Posterior cingulate gyrus (tissue), 11 donors: ENCODE measurements around the gene ACAD10.

Experiments
- DNase-seq, 10 donors: peaks; one replicate each; pipeline versions ENCODE4 v3.0.0 to v3.0.0-alpha.2; 2020 to 2021; ENCODE audit warnings: mixed read lengths in 3 of 10
- intact Hi-C: fragments of 100-400 bp; cut with DNase I; formaldehyde crosslinking; loops from one replicate; pipeline ENCODE4 v1.15.1; 2023

The ACAD10 gene

DNA sequence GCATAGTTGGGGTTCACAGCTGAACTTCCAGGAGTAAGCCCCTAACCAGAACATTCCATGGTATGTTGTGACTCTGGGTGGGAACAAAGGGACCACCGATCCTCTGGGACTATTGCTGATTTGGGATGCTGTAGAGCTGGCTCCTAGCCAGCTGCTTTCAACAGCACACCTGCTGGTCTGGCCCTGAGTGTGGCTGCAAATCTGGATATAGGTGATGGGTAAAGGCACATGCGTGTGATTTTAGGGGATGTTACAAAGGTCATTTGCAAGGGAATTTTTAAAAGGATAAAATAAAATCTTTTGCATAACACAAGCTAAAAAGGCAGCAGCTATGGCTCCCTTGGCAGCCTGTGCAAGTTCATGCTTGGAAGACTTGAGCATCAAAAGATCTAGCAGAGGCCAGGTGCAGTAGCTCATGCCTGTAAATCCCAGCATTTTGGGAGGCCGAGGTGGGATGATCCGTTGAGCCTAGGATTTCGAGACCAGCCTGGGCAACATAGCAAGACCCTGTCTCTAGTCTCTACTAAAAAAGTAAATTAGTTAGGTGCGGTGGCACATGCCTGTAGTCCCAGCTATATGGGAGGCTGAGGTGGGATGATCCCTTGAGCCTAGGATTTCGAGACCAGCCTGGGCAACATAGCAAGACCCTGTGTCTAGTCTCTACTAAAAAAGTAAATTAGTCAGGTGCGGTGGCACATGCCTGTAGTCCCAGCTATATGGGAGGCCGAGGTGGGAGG, 82.5 kb downstream of the ACAD10 start:
- DNase-seq = peak in 1 of 10 donors; percentile 26
- intact Hi-C loops = no loop called here

DNA sequence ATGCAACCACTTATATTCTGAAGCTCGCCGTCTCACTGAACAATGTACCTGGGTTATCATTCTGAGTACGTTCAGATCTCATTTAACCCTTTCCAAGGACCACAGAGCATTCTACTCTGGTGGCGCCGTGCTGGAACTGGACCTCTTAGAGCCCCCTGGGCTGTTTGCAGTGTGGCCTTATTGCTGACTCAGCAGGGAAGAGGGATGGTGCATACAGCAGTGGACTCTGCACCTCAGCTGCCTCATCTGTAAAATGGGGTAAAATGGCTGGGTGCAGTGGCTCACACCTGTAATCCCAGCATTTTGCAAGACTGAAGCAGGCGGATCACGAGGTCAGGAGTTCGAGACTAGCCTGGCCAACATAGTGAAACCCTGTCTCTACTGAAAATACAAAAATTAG, 83.7 kb downstream of the ACAD10 start:
- DNase-seq = peak in 1 of 10 donors; percentile 40
- intact Hi-C loops = no loop called here

DNA sequence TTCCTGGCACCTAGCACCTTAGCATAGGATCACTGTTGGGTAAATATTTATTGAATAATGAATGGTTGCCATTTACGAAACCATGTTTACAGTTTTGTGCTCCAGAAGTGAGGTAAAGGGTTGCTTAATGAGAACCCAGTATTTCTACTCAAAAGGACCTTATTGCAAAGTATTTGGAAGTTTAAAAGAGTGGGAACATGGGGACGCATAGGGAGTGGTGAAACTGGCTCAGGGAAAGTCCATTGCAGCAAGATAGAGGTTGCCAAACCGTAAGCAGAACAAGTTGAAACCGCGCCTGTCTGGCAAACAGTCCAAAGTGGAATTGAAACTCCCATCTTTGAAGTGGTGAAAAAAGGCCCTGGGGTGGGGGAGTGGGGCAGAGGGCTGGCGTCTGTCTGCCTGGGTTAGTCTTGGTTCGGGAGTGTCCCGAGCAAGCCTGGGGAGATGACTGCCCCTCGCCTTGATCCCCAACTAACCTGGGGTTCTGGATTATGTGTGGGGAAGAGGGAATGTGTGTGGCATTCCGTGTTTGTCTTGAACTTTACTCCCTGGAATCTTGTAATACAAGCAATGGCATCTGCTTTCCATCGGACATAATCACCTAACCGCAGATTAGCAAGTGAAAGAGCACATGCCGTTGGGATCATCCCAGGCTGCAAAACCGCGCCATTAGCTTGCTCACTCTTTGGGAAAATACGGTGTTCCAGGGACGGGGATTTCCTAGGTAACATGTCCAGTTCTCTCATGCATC, 88.1 kb downstream of the ACAD10 start:
- peak in 1 of 10 donors; percentile 66 for DNase-seq

DNA sequence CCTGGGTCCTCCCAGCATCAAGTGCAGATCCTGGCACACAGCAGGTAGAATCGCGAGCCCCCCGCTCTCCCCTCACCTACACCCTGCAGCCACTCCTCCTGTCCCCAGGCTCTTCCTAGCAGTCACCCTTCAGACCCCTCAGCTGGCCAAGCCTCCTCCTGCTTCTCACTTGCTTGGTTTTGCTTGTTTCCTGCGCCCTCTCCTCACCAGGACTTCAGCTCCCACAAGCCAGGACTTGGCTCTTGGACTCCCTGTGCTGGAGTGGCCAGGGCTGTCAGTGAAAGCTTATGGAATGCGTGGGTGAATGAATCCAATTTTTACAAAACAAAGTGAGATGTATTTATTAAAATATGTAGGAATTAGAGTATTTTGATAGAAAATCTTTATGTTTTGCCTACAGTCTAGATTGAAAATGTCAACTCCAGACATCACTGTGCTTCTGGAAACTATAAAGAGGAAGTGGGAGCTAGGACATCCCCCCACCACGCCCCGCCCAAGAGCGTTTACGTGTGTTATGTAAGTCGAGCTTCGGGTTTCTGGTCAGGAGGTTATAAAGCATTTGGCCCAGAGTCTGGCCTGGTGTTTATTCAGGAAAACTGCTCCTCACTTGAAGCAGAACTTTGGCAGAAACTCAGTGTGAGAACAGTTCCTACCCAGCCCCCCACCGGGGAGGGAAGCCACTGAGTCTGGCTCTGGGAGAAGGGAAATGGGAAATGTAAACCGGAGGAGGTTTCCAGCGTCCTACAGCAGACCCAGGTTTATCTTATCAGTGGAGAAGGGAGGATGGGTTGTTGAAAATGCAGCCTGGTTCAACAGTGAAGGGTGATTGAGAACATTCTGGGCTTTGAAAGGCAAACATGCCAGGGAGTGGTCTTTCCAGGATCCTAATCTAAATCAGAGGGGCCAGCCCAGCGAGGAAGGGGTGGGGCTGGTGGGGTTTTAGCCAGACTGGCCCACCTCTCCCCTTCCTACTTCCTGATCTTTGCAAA, 89.6 kb downstream of the ACAD10 start:
- intact Hi-C loops = no loop called here
- peak in 8 of 10 donors; percentile 28 to 91 (median 40) for DNase-seq

More for the DNA sequence above, 88.1 kb downstream of the ACAD10 start:
- intact Hi-C loops = no loop called here

DNA sequence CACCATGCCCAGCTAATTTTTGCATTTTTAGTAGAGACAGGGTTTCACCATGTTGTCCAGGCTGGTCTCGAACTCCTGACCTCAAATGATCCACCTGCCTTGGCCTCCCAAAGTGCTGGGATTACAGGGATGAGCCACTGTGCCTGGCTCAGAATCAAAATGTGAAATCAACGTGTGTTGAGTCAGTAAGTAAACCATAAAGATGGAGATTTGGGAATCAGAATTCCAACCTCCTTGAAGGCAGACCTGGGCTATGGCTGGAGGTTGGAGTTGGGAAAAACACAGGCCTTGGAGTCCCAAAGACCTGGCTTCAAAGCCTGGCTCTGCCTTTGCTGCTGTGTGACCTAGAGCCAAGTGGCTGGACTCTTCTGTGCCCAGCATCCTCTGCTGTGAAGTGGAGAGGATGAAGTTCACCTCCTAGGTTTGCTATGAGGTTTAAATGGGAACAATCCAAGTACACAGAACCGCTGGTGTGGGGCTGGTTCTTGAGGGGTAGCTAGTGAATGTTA, 91.0 kb downstream of the ACAD10 start:
- DNase-seq = no peak
- intact Hi-C loops = no loop called here

DNA sequence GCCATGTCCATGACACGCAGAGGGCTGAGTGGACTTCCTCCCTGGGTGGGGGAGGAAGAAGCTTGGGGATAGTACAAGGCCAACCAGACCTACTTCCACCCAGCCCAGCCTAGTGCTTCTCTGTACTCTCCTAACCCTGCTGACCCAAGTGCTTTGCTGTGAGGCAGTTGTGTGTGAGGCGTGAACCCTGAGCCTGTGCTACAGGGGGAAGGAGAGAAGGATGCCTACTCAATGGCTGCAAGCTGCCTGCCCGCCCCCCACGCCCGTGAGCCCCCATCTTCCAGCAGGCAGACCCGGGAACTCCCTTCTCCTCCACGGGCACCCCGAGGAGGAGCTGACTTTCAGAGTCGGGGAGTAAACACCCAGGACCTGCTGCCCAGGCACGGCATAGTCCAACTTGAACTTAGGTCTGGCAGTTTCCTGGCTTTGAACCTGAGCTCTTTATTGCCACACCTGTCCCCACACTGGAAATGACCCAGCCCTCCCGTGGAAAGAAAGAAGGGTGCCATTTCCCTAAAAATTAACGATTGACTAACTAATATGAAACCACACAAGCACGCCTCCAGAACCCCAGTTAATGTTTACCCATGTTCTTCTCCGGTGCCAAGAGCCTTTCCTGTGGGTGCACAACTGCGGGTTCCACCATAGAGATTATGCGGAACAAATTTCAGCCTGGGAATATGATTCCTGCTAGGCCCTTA, 91.6 kb downstream of the ACAD10 start:
- intact Hi-C loops = no loop called here
- no peak for DNase-seq

DNA sequence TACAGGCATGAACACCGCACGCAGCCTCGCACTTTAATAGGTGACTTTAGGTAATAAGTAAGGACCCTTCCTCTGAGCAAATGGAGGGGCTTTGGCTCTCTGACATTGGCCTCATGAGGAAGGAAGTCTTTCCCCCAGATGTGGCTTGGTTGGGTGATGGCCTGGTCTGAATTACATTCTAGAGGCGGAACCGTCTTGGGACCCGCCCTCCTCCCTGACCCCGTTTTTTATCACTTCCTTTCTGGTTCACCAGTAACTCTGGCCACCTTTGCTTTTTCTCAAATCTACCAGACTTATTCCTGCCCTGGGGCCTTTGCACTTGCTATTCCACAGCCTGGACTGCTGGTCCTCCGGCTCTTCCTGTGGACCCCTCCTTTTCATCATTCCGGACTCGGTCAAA, 94.3 kb downstream of the ACAD10 start:
- intact Hi-C loops = no loop called here
- peak in 1 of 10 donors; percentile 48 for DNase-seq

DNA sequence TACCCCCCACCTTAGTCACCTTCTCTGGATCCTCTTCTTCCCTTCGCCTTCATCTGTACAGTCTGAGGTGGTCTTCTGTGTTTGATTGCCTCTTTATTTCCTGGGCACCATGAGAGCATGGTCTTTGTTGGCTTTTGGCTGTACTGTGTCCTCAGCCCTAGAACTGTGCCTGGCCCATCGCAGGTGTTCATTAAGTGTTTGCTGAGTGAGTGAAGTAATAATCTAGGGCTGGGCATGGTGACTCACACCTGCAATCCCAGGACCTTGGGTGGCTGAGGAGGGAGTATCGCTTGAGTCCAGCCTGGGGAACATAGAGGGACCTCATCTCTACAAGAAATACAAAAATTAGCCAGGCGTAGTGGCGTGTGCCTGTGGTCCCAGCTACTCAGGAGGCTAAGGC, 94.8 kb downstream of the ACAD10 start:
- intact Hi-C loops = no loop called here
- DNase-seq = no peak

DNA sequence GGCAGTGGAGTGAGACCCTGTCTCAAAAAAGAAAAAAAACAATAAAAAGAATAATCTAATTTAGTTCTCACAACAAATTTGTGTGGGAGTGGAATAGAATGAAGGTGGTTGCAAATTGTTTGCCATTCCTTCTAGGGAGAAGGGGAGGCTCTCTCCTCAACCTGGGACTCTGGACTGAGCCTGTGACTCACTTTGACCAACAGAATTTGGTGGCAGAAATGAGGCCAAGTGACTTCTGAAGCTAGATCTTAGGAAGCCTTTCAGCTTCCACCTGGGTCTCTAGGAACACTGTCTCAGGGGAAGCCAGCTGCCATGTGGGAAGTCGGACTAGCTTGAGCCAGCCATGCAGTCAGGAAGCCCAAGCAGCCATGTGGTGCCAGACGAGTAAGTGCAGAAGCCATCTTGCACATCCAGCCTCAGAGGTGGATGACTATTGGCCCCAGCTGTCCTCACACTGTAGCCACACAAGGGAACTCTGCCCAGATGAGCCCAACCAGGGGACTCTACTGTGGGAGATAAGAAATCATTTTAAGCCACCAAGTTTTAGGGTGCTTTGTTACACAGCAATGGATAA, 95.3 kb downstream of the ACAD10 start:
- intact Hi-C loops = no loop called here
- DNase-seq = peak in 1 of 10 donors; percentile 56

DNA sequence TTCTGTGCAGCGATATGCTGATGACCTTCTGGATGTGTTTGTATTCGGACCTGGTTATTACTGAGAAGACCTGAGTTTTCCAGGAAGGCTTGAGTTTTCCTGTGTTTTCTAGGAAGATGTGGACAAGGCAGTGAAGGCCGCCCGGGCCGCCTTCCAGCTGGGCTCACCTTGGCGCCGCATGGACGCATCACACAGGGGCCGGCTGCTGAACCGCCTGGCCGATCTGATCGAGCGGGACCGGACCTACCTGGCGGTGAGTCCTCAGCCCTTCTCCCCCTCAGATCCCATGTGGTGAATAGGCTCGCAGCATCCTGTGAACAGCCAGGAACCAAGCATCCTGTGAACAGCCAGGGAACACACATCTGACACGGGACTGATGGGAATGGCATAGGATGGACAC, 97.2 kb downstream of the ACAD10 start:
- DNase-seq = peak in 1 of 10 donors; percentile 67
- intact Hi-C loops = no loop called here

DNA sequence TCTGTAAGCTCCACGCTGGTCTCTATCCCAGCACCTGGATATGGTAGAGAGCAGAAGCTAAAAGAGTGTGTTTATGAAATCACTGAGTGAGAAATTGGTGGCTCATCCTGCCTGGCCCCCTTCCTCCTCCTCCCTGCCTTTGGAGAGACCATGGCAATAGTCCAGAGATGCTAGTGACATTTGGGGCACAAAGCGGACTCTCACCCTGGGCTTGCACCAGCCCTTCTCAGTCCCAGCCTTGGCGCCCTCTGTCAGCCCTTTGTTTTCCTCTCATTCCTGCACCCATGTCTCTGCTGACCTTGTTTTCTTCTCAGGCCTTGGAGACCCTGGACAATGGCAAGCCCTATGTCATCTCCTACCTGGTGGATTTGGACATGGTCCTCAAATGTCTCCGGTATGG, 99.1 kb downstream of the ACAD10 start:
- peak in 1 of 10 donors; percentile 44 for DNase-seq
- intact Hi-C loops = no loop called here

DNA sequence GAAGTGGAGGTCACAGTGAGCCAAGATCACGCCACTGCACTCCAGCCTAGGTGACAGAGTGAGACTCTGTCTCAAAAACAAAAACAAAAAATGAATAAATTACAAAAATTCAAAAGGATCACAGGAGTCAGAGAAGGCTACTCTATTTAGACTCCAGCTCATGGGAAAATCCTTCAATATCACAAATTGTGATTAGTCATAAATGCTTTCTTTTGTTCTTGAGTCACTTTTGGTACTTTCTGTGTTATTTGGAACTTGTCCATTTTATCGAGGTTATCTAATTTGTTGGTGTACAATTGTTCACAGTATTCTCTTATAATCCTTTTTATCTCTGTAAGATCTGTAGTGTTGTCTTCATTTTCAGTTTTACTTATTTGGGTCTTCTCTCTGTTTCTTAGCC, 99.8 kb downstream of the ACAD10 start:
- intact Hi-C loops = no loop called here
- no peak for DNase-seq

DNA sequence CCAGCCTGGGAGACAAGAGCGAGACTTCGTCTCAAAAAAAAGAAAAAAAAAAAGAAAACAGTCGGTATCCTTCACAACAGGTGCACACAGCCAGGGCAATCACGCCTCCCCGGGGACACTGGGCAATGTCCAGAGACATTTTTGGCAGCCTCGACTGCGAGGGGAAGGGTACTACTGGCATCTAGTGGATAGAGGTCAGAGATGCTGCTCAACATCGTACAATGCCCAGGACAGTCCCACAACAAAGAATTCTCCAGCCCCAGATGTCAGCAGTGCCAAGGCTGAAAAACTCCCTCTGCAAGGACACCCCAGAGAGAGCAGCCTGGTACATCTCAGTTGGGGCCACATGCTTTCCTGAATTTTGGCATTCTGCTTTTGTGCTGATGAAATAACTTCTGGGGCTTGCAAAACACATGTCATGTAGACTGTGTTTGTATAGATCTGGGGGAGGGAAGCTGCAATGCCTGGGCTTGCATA, 102.4 kb downstream of the ACAD10 start:
- peak in 1 of 10 donors; percentile 16 for DNase-seq
- intact Hi-C loops = loop anchor here (1.0 kb wide), 1 partner anchor 35 kb away; no protein-coding TSS in a partner anchor

DNA sequence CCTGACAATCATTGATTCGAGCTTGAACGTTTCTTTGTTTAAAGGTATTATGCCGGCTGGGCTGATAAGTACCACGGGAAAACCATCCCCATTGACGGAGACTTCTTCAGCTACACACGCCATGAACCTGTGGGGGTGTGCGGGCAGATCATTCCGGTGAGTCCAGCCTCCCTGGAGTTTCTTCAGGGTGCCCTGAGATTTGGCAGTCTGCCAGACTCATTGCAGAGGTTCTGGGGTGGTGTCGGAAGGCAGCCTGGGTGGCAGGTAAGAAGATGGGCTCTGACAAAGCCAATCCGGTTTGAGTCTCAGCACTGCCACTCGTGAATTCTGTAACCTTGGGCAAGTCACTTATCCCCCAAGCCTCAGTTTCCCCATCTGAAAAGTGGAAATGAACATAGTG, 103.9 kb downstream of the ACAD10 start:
- intact Hi-C loops = no loop called here
- no peak for DNase-seq

DNA sequence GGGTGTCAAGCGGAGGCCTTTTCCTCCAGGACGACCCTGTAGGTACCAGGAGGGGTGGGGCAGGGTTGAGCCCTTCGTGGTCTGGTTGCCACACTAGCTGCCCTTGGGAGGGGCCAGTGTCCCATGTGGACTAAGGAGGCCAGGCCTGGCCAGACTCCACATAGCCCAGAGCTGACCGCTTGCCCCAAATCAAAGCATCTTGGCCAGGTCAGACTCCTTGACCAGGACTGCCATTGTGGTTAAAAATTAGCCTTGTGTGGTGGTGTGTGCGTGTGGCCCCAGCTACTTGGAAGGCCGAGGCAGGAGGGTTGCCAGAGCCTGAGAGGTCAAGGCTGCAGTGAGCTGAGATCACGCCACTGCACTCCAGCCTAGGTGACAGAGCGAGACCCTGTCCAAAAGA, 105.7 kb downstream of the ACAD10 start:
- intact Hi-C loops = no loop called here
- DNase-seq = peak in 1 of 10 donors; percentile 41

DNA sequence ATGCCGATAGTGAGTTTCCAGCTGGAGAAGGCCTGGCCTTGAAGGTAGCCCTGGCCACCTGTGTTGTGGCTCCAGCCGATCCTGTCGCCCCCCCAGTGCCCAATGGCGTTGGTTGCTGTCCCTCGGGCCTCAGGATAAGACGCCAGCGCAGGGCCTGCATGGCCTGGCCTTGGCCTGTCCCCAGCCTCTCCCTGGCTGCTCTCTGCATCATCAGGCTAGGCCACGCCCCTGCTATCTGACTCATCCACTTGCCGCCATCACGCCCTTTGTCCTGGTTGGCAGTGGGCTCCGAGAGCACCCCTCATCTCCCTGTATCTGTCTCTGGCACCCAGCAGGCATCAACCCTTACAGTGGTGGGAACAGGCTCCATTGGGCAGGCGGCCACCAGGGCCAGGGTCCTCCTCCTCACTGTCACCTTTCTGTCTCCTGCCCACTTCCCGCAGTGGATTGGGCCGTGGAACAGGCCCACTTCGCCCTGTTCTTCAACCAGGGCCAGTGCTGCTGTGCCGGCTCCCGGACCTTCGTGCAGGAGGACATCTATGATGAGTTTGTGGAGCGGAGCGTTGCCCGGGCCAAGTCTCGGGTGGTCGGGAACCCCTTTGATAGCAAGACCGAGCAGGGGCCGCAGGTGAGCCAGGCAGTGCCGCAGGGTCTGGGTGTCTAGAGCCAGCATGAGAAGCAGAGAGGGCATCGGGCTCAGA, 106.5 kb downstream of the ACAD10 start:
- intact Hi-C loops = no loop called here
- peak in 2 of 10 donors; percentile 58 to 81 for DNase-seq

DNA sequence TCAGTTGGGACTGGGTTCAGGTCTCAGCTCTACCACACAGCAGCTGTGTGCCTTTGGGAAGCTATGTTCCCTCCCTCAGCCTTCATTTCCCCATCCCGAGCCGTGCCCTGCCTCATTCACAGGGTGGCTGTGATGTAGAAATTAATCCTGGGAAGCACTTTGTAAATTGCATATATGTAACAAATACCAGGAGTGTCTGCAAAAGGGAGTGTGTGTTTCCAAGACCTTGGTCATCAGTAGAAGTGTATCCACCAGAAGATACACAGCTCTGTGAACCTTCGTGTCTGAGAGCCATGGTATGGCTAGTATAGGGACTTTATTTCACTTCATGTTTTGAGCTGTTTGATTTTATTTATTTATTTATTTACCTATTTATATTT, 107.0 kb downstream of the ACAD10 start:
- intact Hi-C loops = no loop called here
- DNase-seq = no peak

DNA sequence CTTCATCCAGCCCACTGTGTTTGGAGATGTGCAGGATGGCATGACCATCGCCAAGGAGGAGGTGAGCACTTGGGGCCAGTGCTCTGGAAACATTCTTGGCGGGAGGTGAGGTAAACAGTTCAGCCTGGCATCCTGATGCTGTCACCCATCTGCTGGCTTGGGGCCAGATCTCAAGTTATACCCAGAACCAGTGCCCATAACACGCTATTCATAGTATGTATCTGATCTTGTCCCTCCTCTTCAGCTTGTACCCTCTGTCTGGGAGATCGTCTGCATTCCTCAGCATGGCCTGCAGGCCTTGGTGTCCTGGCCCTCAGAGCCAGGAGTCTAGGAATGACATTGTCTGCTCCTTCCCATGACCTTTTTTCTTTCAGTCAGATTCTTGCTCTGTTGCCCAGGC, 112.3 kb downstream of the ACAD10 start:
- intact Hi-C loops = no loop called here
- peak in 2 of 10 donors; percentile 5 to 47 for DNase-seq

DNA sequence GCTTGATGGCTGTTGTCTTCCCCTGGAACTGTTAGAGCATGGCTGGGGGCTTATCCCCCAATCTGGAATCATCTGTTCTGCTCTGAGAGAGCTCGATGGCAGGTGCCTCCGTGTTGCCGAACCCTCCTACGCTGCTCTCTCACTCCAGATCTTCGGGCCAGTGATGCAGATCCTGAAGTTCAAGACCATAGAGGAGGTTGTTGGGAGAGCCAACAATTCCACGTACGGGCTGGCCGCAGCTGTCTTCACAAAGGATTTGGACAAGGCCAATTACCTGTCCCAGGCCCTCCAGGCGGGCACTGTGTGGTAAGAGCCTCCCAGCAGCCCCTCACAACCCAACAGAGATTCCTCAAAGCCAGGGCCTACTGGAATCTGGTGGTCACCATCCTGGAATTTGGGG, 113.9 kb downstream of the ACAD10 start:
- peak in 2 of 10 donors; percentile 56 to 71 for DNase-seq
- intact Hi-C loops = no loop called here
